ENCODE results near the gene SLC22A15. TPM values are rescaled to one million over a fixed set of nuclear protein-coding genes. Genes with fewer than 3 reads are reported as not detected.
"Not testable (repeated sequence)": the region's sequence is repeated elsewhere in the genome, so short reads cannot be mapped to it uniquely, and the experiment has no call there.

Gene SLC22A15
- total and polyA plus RNA-seq, 8 donors: 1.5 to 4.9 (median 3.3) TPM

- 92 to 95% methylated on average over 3 of the region's 3 CpGs for WGBS, 2 donors
- intact Hi-C loops (cut with DNase I): loop anchor here in 2 of 3 donors (5.0 to 10.0 kb wide), 2 partner anchors 176 to 179 kb away; no protein-coding TSS in a partner anchor
- no peak for FAIRE-seq
Measured at GRCh38 chr1:115983584-115983983, 7.3 kb downstream of the SLC22A15 start.

GRCh38 chr1:115987623-115988022, 11.3 kb downstream of the SLC22A15 start:
- Histone ChIP-seq H3K27ac (no peak overlapping the region), H3K4me3 (no peak overlapping the region), H3K4me1 (no peaks in the 10 kb centered on the region), H3K9me3 (no peaks in the 10 kb centered on the region), H3K27me3 (no peaks in the 10 kb centered on the region), H3K36me3 (peaks cover 0 to 3% (median 0%) of the 10 kb centered on the region in 3 donors)
- FAIRE-seq (no peak), DNase-seq (no peak), ATAC-seq (no peak)
- WGBS, 2 donors: 69 to 71% methylated on average over 3 of the region's 3 CpGs
- intact Hi-C loops (cut with DNase I): loop anchor here in 1 of 3 donors (10.0 kb wide), 1 partner anchor 183 kb away; no protein-coding TSS in a partner anchor
- no peak for TF ChIP-seq CTCF (IDR thresholded peaks at IDR 0.05)

More at GRCh38 chr1:115983584-115983983, 7.3 kb downstream of the SLC22A15 start:
- Histone ChIP-seq H3K27ac (no peak overlapping the region), H3K9me3 (no peaks in the 10 kb centered on the region), H3K36me3 (peaks cover 0 to 3% (median 0%) of the 10 kb centered on the region in 3 donors), H3K4me3 (no peak overlapping the region), H3K27me3 (no peaks in the 10 kb centered on the region), H3K4me1 (no peaks in the 10 kb centered on the region)
- DNase-seq: no peak
- TF ChIP-seq CTCF (IDR thresholded peaks at IDR 0.05): no peak
- ATAC-seq: no peak

- FAIRE-seq: no peak
- no peak for ATAC-seq
- Histone ChIP-seq H3K27ac (no peak overlapping the region), H3K4me3 (no peak overlapping the region), H3K36me3 (peaks cover 0 to 3% (median 0%) of the 10 kb centered on the region in 3 donors), H3K4me1 (no peaks in the 10 kb centered on the region), H3K27me3 (no peaks in the 10 kb centered on the region), H3K9me3 (no peaks in the 10 kb centered on the region)
- 77 to 79% methylated on average over 1 of the region's 1 CpG for WGBS, 2 donors
- no peak for TF ChIP-seq CTCF (IDR thresholded peaks at IDR 0.05)
- DNase-seq: no peak
- intact Hi-C loops (cut with DNase I): loop anchor here in 1 of 3 donors (10.0 kb wide), 1 partner anchor 184 kb away; no protein-coding TSS in a partner anchor
Measured at GRCh38 chr1:115988953-115989352, 12.6 kb downstream of the SLC22A15 start.

GRCh38 chr1:115989699-115990098, 13.4 kb downstream of the SLC22A15 start:
- Histone ChIP-seq H3K4me3 (no peak overlapping the region), H3K36me3 (no peaks in the 10 kb centered on the region), H3K27me3 (no peaks in the 10 kb centered on the region), H3K27ac (no peak overlapping the region), H3K9me3 (no peaks in the 10 kb centered on the region), H3K4me1 (no peaks in the 10 kb centered on the region)
- ATAC-seq (no peak), FAIRE-seq (no peak), DNase-seq (no peak)
- no peak for TF ChIP-seq CTCF (IDR thresholded peaks at IDR 0.05)
- intact Hi-C loops (cut with DNase I): loop anchor here in 1 of 3 donors (10.0 kb wide), 1 partner anchor 185 kb away; no protein-coding TSS in a partner anchor
- 95 to 98% methylated on average over 3 of the region's 3 CpGs for WGBS, 2 donors

GRCh38 chr1:115991909-115992308, 15.6 kb downstream of the SLC22A15 start:
- no peaks in the 10 kb centered on the region for H3K4me1 ChIP-seq
- TF ChIP-seq CTCF (IDR thresholded peaks at IDR 0.05): no peak
- DNase-seq: no peak
- no peaks in the 10 kb centered on the region for H3K27me3 ChIP-seq
- no peak overlapping the region for H3K27ac ChIP-seq
- WGBS, 2 donors: 86 to 90% methylated on average over 8 of the region's 8 CpGs
- no peaks in the 10 kb centered on the region for H3K9me3 ChIP-seq
- no peak overlapping the region for H3K4me3 ChIP-seq
- H3K36me3 ChIP-seq: no peaks in the 10 kb centered on the region
- FAIRE-seq: no peak
- intact Hi-C loops (cut with DNase I): no loop called here
- ATAC-seq: no peak

GRCh38 chr1:115997921-115998320, 21.6 kb downstream of the SLC22A15 start:
- ATAC-seq; H3K4me3 ChIP-seq; H3K9me3 ChIP-seq; H3K27ac ChIP-seq; H3K4me1 ChIP-seq; H3K27me3 ChIP-seq; FAIRE-seq; intact Hi-C loops (cut with DNase I); DNase-seq; H3K36me3 ChIP-seq: not testable (repeated sequence)
- 89 to 92% methylated on average over 1 of the region's 1 CpG for WGBS, 2 donors
